LoVo (cell line): ENCODE data around the gene CNOT8.
"Not testable (repeated sequence)": the region's sequence is repeated elsewhere in the genome, so short reads cannot be mapped to it uniquely, and the experiment has no call there.

Source experiments
- DNase-seq: peaks from one replicate; pipeline ENCODE4 v3.0.0-alpha.2; 2016; ENCODE audit warnings: low spot score

CNOT8 gene

DNA sequence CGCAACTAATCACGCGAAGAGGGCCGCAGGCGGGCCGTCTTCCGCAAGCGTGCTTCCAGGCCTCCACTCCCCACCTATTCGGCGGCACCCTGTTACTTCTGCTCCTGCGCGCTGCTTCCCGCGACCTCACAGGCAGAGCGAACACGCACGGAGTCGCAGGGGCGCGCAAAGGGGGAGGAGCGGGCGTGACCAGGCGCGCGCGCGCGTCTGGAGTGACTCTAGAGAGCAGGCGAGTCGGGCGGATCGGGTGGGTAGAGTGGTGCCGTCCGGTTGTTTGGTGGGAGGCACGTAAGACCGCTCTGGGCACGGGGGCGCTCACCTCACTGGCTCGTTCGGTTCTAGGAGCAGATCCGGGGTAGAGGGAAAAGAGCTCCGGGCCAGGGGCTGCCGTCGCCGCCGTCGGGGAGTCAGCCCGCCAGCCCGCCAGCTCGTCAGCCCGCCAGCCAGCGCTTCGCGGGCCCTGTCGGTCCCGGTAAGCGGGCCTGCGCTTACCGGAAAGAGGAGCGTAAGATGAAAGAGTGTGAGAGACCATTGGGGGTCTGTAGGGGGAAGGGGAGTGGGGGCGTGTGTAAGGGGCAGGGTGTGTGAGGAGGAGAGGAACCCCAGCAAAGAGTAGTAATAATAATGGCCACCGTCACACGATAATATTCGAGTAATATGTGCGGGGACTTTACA lies at the start of gene CNOT8:
Gene CNOT8 (plus strand): TSS at position 331 of the 675 bp plus-strand sequence. CDS start 4,652 bp downstream, outside the sequence.
- peak; percentile 97 for DNase-seq

DNA sequence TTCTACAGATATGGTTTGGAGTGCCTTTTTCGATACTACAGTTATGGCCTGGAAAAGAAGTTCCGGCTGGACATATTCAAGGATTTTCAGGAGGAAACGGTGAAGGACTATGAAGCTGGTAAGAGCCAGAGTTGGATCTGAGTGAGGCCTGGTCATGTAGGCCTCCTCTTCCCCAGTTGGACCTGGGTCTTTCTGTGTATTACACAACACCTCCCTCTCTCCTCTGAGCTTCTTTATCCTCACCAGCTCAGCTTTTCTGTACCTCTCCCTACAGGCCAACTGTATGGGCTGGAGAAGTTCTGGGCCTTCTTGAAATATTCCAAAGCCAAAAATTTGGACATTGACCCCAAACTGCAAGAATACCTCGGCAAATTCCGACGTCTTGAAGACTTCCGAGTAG lies 47.2 kb upstream of the CNOT8 start:
- no peak for DNase-seq

DNA sequence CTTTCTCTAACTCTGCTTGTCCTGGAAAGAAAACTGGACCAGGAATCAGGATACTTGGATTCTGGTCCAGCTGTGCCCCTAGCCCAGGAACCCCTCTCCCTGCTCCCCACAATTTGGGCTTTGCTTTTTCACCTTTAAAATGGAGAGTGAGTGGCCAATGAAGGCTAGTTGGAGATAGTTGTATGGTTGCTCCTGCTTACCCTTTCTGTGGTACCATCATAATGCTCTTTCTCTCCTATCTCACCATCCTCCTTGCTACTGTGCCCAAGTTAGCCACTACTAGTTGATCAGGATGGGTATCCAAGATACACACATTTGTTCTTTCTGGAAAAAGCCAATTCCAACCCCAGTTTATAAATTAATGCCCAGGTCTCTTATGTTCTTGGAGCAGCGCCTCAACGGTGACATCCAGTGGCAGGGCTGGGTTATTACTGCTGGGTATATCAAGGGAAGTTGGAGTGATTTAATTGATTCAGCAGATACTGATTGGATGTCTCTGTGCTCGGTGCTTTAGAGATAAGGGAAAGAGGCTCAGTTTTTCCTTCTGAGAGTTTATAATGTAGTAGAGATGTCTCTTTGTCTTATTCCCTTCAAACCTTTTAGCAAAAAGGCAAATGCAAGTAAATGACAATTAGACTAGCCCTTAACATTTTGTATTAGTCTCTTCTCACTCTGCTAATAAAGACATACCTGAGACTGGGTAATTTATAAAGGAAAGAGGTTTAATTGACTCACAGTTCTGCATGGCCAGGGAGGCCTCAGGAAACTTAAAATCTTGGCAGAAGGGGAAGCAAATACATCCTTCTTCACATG lies 46.6 kb upstream of the CNOT8 start:
- DNase-seq: peak; percentile 53

DNA sequence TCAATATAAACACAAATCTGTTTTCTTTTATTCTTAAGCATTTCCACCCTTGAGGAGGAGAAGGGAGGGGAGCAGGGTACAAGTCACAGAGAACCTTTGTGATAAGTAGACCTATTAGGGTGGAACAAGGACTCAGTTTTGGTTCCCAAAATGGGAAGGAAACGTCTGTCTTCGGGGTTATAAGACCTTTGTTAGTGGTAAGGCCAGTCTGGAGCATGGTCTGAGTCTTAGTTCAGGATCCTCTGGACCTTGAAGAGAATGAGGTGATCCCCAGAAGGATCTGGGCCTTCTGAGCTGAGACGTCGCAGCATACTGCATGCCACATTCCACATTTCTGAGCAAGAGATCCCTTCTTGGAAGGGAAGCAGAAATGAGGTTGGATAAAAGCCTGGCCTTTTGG lies 45.3 kb upstream of the CNOT8 start:
- no peak for DNase-seq

DNA sequence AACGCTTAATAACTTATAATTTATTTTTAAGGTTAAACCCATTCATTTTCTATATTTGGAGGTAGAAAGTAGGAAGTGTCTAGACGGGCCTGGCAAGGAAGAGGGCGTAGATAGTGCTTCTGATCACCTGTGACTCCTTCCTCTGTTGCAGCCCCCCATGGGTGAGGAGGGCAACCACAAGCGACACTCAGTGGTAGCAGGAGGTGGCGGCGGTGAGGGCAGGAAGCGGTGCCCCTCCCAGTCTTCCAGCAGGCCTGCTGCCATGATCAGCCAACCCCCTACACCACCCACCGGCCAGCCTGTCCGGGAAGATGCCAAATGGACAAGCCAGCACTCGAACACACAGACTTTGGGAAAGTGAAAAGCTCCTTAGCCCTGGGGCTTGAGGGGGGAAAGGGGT lies 44.7 kb upstream of the CNOT8 start:
- no peak for DNase-seq

DNA sequence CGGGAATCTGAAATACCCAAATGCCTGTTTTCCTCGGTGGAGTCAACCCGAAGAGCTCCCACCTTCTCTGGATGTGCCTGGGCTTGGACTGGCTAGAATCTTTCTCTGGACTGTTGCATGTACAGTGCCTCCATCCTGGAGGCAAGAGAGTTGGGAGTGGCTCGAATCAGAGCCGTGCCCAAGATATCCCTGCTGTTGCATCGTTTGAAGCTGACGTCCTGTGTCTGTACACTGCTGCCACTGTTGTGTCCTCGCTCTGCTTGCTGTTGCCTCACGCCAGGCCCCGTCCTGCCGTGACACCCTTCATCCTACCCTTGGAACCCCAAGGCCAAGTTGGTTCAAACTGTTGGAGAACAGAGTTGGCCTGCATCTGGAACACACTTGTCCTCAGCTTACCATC lies 43.4 kb upstream of the CNOT8 start:
- DNase-seq: no peak

DNA sequence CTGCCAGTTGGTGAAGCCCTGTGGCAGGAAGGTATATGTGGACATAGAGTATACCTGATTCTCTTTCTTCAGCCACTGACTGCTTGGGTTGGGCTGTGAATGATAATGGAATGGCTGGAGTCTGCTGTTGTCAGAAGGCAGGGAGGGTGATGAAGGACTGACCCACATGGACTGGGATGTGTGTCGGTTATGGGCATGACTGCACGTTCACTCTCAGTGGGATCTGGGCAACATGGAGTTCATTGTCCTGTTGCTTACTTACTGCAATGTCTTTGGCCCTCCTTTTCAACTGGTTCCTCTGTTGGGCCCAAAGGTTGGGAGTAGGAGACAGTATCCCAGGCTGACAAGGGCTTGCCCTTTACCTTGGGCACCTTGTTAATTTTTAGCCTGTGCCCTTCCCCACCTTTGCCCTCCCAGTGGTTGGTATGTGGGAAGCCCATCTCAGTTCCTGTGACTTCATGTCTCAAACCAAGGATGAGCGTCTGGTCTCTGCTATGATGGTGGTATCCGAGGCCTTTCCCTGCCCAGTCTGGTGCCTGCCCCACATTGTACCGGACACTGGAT lies 42.7 kb upstream of the CNOT8 start:
- no peak for DNase-seq

DNA sequence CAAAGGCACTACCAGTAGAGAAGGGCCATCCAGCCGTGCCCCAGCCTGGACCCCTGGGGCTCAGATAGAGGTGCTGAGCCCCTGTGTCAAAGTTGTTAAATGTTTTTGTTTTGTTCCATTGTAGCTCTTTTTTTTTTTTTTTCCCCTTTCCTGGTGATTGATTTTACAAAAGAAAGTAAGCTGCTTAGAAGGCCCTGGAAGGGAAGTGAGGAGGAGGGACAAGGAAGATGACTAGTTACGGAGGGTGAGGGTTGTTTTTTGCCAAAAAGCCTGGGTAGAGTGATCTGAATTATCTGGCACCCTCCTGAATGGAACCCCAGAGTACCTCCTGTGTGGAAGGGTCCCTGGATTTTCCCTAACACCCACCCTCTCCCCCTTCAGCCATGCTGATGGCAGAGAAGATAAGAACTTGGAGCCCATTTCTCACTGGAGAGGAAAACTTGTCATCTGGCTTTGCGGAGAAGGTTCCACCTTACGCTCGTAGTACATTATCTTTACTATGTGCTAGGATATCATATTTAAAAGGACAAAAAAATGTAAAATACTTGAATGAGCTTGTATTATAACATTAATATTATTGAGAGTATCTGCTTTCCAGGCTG lies 41.4 kb upstream of the CNOT8 start:
- no peak for DNase-seq

DNA sequence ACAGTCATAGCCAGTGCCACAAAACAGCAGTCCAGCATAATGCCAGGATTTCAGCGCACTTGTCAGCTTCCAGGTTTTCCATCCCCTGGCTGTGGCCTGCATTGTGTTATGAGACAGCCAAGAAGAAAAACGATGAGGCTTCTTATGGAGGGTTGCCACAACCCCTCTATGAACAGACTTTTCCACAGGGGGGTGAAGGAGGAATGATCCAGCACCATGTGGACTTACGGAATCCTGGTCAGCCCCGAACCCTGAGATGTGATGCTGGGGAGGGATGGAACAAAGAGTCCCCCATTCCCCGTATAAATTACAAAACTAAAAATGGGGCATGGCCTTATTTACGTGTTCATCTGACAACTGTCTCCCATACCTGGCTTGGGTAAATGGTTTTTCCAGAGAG lies 40.6 kb upstream of the CNOT8 start:
- no peak for DNase-seq

DNA sequence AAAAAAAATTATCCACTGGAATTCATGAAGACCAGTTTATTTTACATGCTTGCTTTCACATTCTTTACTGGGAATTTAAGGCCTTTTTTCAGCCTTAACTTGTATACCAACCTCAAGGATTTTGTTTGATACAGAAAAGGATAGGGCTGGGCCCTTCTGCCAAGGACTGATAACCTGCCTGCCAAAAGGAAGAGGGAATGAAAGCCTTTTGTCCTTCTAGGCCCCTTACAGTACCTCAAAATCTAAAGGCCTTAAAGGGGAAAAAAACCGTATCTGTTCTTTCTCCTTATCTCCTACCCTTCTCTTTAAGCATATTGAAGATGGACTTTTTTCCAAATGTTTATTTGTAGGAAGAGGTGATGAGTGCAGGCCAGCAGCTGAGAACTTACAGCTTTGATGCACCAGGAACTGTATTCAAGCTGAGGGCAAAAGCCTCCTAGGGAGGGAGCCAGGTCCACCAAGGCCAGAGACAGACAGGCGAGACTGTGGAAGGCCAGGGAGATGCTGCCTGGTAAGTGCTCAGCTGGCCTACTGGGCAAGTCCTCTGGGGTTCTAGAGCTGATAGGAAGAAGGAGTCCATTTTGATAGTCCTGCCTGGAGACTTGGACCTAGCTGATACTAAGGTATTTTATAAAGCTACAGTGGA lies 39.8 kb upstream of the CNOT8 start:
- no peak for DNase-seq

DNA sequence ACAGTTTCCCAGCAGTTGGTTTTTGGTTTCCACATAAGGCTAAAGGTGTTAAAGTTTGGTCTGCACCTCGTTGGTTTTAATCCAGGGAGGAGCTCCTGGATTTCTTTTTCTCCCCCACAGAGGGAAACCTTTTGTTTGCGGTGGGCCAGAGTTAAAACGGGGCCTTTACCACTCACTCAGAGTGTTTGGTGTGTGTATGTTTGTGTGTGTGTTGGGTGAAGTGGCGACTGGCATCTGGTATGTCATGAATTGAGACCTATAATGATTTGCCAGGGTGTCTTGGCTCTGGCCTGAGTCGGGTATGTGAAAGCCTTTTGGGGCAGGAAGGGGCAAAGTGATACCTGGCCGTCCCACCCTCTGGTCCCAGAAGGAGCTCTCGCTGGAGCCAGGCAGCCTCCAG lies 38.9 kb upstream of the CNOT8 start:
- no peak for DNase-seq

DNA sequence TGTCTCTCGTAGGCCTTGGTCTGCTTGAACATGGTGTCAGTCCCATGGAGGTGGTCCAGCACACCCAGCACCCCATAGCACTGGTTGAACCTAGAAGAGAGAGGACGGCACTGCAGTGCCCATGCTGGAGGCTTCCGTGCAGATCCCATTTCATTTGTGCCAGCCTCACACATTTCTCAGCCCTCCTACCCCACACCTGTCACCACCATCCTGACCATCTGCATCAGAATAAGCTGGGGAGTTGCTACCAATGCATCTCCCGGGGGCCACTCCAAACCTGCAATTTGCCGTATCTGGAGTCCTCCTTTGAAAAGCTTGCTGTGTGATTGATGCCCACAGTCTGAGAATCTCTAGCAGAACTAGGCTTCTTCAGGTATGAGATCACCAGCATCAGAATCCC lies 38.0 kb upstream of the CNOT8 start:
- DNase-seq: no peak

DNA sequence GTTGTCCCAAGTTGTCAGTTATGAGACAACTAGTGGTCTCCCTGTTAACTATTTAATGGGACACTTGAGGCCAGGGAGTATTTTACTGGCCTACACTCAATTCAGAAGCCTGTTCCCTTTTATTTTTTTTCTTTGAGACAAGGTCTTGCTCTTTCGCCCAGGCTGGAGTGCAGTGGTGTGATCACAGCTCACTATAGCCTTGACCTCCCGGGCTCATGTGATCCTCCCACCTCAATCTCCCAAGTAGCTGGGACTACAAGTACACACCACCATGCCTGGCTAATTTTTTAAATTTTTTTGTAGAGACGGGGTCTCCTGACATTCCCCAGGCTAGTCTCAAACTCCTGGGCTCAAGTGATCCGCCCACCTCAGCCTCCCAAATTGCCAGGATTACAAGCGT lies 35.5 kb upstream of the CNOT8 start:
- not testable (repeated sequence) for DNase-seq

DNA sequence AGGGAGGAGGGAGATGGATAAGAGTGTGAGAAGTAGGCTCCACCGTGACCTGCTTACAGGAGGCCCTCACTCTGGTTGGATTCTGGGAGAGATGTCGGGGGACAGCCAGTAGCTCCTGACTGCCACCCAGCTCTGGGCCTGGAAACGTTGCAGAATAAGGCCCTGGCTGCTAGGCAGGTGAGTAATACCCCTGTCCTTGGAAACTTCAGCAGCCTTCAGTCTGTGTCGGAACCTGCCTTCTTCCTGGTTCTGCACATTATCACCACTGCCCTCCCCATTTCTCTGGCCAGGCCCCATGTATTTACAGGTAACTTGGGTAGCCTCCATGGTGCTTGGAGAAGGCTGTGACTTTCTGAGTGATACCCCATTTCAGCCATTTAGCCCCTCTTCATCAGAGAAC lies 34.8 kb upstream of the CNOT8 start:
- DNase-seq: no peak

DNA sequence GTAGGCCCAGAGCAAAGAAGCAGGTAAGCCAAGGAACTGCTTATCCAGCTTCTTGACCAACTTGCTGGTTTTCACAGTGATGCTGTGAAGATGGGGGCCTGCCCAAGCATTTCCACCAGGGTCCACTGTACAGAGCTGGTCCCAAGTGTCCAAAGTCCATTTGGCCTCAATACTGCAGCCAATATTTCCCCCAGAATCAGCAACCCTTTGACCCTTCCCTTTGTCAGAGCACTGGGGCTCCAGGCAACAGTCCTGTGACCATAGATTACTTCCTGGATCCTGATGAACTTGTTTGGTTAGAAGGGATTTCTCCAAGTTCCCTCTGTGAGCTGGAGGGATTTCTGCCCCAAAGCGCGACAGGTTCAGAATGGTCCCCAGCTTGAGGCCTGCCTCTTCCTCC lies 34.4 kb upstream of the CNOT8 start:
- DNase-seq: no peak

DNA sequence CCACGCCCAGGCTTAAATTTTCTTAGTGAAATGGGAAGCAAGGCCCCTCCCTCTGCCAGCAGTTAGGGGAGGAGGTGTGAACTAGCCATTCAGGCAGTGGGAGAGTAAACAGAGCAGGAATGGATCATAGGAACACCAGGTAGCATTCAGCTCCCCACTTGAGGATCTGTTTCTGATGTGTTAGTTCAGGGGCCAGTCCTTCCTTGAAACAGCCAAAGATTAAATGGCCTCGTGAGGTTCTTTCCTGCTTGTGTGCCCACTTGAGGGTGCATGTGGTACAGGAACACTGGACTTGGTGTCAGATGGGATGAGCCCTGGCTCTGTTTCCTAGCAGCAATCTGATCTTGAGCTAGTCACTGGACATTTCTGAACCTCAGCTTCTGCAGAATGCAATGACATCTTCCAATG lies 29.2 kb upstream of the CNOT8 start:
- DNase-seq: peak; percentile 39

DNA sequence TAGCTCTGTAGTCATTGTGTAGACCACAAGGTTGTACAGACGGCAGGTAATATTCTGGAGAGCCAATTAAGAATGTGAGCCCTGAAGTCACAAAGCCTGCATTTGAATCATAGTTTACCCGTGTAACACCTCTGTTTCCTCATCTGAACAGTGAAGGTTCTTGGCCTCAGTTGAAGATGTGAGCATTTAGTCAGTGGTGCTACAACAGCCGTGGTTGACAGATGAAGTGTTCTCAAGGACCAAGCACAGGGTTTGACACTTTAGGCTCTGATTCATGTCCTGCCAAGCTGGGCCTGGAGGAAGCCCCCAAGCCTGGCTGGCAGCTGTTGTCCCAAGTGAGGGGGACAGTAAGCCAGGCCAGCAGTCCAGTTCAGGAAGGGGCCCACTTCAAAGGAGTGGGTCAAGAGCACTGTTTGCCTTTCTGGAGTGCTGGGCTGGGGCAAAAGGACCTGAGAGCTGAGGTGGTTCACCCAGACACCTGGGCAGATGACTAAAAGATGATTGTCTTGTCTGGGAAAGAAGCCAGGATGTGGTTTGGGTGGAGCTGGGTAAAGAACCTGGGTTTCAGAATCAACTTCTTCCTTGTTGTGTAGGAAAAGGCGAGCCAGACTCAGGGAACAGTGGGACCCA lies 28.7 kb upstream of the CNOT8 start:
- DNase-seq: peak; percentile 89

DNA sequence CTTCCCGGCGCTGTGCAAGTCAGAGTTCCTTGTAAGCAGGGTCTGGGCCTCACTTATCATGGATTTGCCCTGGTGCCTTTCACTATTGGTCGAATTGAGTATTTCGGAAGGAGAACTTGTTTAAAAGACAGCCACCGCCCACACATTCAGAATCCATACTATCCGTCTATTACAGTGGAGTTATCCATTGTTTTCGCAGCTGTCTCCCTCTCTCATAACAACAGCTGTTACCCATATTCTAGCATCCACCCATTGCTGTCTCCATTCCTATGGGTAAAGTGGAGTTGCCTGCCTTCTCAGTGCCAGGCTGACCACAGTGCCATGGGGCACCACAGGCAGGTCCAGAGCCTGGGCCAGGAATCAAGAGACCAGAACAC lies 28.2 kb upstream of the CNOT8 start:
- no peak for DNase-seq

DNA sequence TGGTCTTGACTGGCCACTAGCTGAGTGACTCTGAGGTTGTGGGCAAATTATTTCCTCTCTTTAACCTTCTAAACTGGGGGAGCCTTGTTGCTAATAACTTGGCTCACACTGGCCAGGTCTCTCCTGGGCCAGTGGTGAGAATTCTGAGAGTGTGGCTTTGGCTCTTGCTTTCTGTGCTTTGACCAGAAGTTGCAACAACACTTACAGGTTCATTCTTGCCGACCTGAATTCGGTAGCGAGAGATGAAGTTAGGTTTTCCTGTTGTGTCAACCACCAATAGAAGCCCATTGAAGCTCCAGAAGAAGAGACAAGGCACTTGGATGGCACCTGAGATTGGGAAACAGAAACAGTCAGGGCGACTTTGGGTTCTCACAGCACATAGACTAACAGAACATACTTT lies 27.8 kb upstream of the CNOT8 start:
- DNase-seq: no peak

DNA sequence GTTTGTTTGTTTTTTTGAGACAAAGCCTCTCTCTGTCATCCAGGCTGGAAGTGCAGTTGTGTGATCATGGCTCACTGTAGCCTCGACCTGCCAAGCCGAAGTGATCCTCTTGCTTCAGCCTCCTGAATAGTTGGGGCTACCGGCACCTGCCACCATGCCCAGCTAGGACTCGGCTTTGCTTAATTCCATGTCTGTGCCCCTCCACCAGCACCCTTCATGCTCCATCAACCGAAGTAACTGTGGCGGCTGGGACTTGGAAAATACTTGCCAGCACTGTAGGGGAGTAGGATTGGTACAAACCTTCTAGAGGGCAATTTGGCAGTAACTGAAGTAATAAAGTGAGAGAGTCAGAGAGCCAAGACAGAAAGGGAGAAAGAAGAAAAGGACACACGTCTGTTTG lies 27.0 kb upstream of the CNOT8 start:
- no peak for DNase-seq

DNA sequence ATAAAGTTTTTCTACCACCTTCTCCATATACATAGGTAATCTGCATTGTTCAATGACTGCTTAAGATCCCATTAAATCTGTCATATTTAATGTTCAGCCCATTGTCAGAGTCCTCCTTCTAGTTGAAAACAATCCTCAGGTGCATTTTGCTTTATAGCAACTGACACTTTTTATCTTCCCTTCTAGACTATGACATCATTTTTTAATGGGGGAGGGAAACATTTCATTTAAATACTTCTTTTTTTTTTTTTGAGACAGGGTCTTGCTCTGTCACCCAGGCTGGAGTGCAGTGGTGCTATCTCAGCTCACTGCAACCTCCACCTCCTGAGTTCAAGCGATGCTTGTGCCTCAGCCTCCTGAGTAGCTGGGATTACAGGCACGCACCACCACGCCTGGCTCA lies 25.6 kb upstream of the CNOT8 start:
- not testable (repeated sequence) for DNase-seq

DNA sequence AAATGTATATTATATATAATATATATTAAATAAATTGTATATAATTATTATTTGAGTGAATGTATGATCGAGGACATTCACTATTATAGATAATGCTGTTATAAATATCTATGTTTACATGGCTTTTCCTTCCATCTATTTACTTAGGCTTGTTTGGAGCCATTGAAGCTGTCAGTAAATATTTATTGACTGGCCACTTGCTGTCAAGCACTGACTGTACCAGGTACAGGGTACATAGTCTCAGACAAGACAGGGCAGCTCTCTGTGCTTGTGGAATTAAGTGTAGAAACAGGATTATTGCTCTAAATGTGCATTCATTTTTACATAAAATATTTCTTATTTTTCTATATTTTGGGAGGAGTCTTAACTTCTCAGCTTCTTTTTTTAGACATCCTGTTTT lies 24.4 kb upstream of the CNOT8 start:
- no peak for DNase-seq
